Fibroblast of the aortic adventitia (primary cell): Measurements from ENCODE around the gene PRELID1. TPM values are rescaled to one million over a fixed set of nuclear protein-coding genes. Genes with fewer than 3 reads are reported as not detected.

ENCODE experiments used
- DNase-seq: peaks from one replicate; pipeline ENCODE4 v3.0.0-alpha.2; 2010; ENCODE audit warnings: low read depth
- H3K4me3 ChIP-seq: 2 replicates; pipeline ENCODE4 v1.5.1; 2011; ENCODE audit warnings: low read depth, mild to moderate bottlenecking, control low read depth, low read length, moderate library complexity
- total RNA-seq: library from RNA; depleted of rRNA; stranded (reverse); fragments of >200 nt; gene quantifications from 2 replicates; pipeline ENCODE4 v1.2.3, GENCODE V29; 2012; ENCODE audit warnings: low replicate concordance
- TF ChIP-seq, protein P1 (sequence below): IDR thresholded peaks from 2 replicates; pipeline ENCODE4 v1.5.1; 2011; ENCODE audit warnings: mild to moderate bottlenecking, low read length, control low read depth, inconsistent platforms; ENCODE audit not compliant: insufficient read depth

PRELID1 gene
- total RNA-seq, 1 donor, result 118 TPM

DNA sequence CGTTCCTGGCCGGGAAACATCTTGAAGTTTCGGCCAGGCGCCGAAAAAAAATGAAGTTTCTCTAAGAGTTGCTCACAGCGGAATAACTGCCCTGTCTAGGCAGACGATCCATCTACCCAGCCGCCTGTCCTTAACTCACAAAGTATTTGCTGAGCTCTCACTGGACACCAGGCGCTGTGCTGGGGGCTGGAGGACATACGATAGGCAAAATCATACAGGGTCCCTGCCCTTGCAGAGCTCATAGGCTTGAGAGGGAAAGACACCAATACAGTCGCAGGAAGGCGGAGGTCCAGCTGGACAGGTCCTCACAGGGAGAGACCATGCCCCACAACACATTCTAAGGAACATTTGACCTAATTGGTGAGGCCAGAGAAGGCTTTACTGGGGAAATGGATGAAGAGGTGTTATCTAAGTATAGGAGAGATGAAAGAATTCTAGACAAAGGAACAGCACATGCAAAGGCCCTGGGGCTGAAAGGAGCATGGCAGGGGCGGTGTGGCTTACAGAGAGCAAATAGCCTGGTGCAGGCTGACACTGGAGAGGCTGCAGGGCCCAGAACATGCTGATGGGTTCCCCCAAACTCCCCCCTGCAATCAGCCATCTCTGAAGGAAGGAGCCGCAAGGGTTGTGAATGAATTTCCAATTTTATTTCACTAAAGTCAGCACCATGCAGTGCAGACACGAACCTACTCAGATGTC is 10.1 kb downstream of the PRELID1 start:
- TF ChIP-seq, protein P1, sequence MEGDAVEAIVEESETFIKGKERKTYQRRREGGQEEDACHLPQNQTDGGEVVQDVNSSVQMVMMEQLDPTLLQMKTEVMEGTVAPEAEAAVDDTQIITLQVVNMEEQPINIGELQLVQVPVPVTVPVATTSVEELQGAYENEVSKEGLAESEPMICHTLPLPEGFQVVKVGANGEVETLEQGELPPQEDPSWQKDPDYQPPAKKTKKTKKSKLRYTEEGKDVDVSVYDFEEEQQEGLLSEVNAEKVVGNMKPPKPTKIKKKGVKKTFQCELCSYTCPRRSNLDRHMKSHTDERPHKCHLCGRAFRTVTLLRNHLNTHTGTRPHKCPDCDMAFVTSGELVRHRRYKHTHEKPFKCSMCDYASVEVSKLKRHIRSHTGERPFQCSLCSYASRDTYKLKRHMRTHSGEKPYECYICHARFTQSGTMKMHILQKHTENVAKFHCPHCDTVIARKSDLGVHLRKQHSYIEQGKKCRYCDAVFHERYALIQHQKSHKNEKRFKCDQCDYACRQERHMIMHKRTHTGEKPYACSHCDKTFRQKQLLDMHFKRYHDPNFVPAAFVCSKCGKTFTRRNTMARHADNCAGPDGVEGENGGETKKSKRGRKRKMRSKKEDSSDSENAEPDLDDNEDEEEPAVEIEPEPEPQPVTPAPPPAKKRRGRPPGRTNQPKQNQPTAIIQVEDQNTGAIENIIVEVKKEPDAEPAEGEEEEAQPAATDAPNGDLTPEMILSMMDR, result no peak
- no peak for DNase-seq

DNA sequence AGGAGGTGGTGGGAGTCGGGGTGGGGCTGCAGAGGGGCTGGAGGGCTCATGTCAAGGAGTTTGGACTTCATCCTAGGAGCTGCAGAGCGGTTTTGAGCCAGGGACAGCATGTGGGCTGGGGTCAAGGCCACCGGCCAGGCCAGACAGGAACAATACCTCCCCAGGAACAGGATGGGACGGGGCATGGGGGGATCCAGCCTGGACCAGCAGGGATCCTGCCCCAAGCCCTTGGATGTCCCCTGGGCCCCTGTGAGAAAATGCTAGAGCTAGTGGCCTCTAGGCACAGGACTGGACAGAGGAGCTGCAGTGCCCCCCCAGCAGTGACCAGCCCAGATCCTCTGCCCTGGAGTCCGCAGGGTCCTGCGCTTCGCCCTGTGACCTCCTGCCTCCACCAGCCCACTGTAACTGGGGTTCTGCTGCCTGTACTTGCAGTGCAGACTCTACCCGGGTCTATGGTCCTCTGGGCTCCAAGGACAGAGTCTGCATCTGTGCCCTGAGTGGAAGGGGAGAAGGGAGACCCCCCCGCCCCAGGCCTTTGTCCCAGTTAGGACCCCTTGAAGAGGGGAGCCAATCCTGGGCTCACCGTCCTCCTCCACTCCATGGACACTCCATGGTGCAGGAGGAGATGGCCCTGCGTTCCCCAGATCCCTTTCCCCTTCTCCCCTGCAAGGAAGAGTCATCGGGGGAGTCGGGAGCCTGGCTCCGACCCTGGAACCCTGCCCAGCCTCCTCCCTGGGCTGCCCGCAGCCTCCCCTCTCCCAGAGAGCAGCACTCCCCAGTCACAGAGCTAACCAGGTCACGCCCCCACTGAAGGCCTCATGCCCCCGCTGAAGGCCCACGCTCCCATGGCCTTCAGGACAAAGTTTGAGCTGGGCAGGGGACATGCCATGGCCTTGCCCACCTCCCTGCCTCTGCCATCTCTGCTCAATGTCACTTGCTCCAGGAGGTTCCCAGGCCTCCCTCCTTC is 11.1 kb downstream of the PRELID1 start:
- TF ChIP-seq, protein P1, result no peak
- no peak for DNase-seq

More for the DNA sequence above, 10.1 kb downstream of the PRELID1 start:
- no peak overlapping the region for H3K4me3 ChIP-seq

DNA sequence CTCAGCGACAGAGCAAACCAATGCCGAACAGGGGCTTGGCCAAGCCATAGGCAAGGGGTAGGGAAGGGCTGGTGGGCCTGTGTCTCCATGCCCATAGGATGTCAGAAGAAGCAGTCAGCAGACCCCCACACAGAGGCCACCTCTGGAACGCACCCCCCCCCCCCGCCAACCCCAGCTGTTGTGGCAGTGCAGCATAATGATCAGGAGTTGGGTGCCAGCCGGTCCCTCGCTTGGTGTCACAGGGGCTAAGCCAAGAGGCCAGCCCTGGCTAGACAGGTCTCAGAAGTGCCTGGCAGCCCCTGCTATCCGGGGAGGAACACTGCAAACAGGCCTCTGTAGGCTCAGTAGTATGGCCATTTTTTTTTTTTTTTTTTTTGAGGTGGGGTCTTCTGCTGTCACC is 11.8 kb downstream of the PRELID1 start:
- H3K4me3 ChIP-seq, result no peak overlapping the region
- TF ChIP-seq, protein P1, result no peak
- DNase-seq, result no peak

More for the DNA sequence above, 11.1 kb downstream of the PRELID1 start:
- no peak overlapping the region for H3K4me3 ChIP-seq

DNA sequence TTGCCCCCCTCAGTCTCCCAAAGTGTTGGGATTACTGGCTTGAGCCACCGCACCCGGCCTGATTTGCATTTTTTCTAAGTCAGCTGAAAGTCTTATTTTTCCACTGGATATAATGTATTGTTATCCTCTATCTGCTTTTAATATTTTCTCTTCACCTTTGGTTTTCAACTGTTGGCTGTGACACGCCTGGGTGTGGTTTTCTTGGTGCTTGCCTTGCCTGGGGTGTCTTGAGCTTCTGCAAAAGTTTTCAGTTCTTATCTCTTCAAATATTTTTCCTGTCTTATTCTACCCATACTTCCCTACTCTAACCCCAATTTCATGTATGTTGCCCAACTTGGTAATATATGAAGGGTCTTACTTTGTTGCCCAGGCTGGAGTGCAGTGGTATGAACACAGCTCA is 12.4 kb downstream of the PRELID1 start:
- TF ChIP-seq, protein P1, result no peak
- no peak for DNase-seq
- no peak overlapping the region for H3K4me3 ChIP-seq

DNA sequence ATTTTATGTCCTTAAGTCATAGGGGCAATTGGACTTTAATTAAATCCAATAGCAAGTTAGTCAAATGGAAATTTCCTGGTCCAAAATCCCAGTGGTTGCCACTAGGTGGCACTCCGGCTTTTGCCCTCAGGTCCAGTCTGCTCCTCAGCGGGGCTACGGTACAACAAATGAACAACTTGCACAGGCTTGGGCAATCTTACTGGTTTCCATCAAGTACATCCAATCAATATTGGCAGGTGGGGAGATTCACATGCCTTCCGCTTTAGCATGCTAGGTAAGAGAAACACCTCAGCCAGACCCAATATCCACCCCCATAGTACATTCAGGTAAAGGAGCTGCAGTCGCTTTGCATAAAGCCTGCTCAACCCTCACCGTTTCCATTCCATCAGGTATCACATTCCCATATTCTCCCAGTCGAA is 14.4 kb downstream of the PRELID1 start:
- no peak overlapping the region for H3K4me3 ChIP-seq
- TF ChIP-seq, protein P1, result peak; percentile 89
- peak; percentile 81 for DNase-seq

DNA sequence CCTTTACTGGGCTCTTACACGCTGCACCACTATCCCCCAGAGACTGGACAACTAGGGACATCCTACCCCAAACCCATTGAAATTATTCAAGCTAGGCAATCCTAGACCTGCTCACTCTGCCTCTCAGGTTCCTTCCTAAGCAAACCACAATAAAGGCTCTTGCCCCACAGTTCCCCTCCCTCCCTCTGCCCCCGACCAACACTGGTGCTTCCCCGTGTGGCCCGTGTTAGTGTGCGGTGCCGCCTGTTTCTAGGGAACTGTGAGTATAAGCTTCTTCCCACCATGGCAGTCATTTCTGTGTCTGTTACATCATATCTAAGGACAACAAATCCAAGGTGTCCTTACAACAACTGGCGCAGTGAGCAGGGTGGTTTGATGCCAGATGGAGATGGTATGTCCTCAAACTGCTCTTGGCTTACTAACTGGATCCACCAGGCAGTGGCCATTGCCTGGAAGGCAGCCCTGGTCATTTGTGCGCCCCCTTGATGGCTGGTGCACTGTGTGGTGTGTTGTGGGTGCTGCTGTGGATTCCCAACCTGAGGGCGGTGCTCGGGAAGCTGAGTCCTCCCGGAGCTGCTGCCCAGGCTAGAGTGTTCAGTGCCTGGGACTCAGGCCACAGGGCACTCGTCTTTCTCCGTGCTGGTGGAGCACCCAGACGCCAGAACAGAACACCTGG is 16.5 kb downstream of the PRELID1 start:
- DNase-seq, result no peak
- H3K4me3 ChIP-seq, result no peak overlapping the region
- TF ChIP-seq, protein P1, result no peak
